BLaER1 (cell line): ENCODE measurements around the gene CALB2.
"Not testable (repeated sequence)": the region's sequence is repeated elsewhere in the genome, so short reads cannot be mapped to it uniquely, and the experiment has no call there.

Experiments used
- H3K27ac ChIP-seq: shearing (Covaris generic); formaldehyde crosslinking; 2 replicates; pipeline ENCODE4 v1.8.1; 2022
- H3K27me3 ChIP-seq: shearing (Covaris generic); formaldehyde crosslinking; 2 replicates; pipeline ENCODE4 v1.8.1; 2022
- H3K36me3 ChIP-seq: shearing (Covaris generic); formaldehyde crosslinking; 2 replicates; pipeline ENCODE4 v1.8.1; 2022
- H3K4me1 ChIP-seq: shearing (Covaris generic); formaldehyde crosslinking; 2 replicates; pipeline ENCODE4 v1.8.1; 2022
- H3K4me2 ChIP-seq: shearing (Covaris generic); formaldehyde crosslinking; 2 replicates; pipeline ENCODE4 v1.8.1; 2022
- H3K4me3 ChIP-seq: shearing (Covaris generic); formaldehyde crosslinking; 2 replicates; pipeline ENCODE4 v1.8.1; 2022
- H3K9ac ChIP-seq: shearing (Covaris generic); formaldehyde crosslinking; 2 replicates; pipeline ENCODE4 v1.8.1; 2022
- H3K9me3 ChIP-seq: shearing (Covaris generic); formaldehyde crosslinking; 2 replicates; pipeline ENCODE4 v1.8.1; 2022
- H4K20me1 ChIP-seq: shearing (Covaris generic); formaldehyde crosslinking; 2 replicates; pipeline ENCODE4 v1.8.1; 2022
- Cebpa-rat ChIP-seq: shearing (Covaris generic); IDR thresholded peaks from 2 replicates; pipeline ENCODE4 v1.8.1; 2022

The CALB2 gene

DNA sequence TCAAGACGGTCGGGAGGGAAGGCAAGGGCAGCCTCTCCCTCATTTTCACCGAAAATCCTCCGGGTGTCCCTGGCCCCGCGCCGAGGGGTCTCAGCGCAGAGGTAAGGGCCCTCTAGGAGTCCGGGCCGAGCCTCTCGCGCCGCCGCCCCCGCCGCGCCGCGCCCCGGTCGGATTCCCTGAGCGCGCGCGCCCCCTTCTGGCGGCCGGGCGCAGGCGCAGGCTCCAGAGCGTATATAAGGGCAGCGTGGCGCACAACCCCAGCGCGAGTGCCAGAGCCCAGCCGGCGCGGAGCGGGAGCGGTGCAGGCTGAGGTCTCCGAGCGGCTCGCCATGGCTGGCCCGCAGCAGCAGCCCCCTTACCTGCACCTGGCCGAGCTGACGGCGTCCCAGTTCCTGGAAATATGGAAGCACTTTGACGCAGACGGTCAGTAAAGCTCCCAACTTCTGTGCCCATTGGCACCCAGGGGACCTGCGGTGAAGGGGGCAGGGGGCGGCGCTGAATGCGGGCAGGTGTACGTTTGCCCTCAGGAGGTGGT is at the start of gene CALB2:
Gene CALB2 (plus strand): TSS at position 260 of the 535 bp plus-strand sequence. CDS start 70 bp downstream, at position 330.
- no peak for TF ChIP-seq Cebpa-rat
- no peak within 1 kb of the TSS for H3K9ac ChIP-seq
- peak within 1 kb of the TSS; percentile 54 for H3K4me3 ChIP-seq
- H3K9me3 ChIP-seq: no peaks in the 10 kb centered on the region
- no peak within 1 kb of the TSS for H3K27ac ChIP-seq
- no peaks in the 10 kb centered on the region for H4K20me1 ChIP-seq
- no peaks in the 10 kb centered on the region for H3K36me3 ChIP-seq
- no peaks in the 10 kb centered on the region for H3K27me3 ChIP-seq
- peak within 1 kb of the TSS; percentile 90 for H3K4me2 ChIP-seq
- H3K4me1 ChIP-seq: peaks cover 6% of the 10 kb centered on the region

DNA sequence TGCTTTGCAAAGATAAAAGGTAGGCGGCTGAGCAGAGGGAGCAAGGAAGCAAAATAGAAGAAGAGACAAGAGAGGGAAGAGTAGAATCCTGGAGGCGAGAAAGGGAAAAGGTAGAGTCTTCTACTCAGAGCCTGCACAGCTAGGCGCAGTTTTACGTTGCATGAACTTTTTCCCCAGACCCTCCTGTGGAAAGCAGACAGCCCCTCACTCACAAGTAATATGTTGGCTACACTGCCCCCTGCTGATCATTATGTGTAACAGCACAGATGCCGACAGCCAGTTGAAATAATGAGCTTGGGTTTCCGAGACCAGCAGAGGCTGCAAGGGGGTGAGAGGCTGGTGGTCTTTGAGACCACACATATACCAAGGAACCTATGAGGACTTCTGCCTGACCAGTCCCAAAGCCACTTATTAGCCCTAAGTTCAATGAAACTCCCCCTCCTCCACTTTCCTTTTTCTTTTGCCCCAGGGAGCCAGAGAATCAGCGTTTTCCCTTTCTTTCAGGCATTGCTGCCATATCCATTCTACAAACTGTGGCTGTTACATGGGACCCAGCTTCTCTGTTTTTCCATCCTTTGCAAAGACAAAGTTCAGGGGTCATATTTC is 46.9 kb upstream of the CALB2 start:
- no peaks in the 10 kb centered on the region for H4K20me1 ChIP-seq
- no peak for TF ChIP-seq Cebpa-rat
- no peak overlapping the region for H3K4me2 ChIP-seq
- no peaks in the 10 kb centered on the region for H3K9me3 ChIP-seq
- no peak overlapping the region for H3K4me3 ChIP-seq
- no peaks in the 10 kb centered on the region for H3K4me1 ChIP-seq
- no peaks in the 10 kb centered on the region for H3K27me3 ChIP-seq
- no peaks in the 10 kb centered on the region for H3K36me3 ChIP-seq
- H3K27ac ChIP-seq: no peak overlapping the region
- H3K9ac ChIP-seq: no peak overlapping the region

- not testable (repeated sequence) for H3K4me3 ChIP-seq, H3K27ac ChIP-seq, H3K9ac ChIP-seq, H3K4me2 ChIP-seq, H3K4me1 ChIP-seq, H3K36me3 ChIP-seq, H3K9me3 ChIP-seq, H3K27me3 ChIP-seq, H4K20me1 ChIP-seq
Measured at GRCh38 chr16:71313591-71313990, 44.9 kb upstream of the CALB2 start.

- no peak for TF ChIP-seq Cebpa-rat
- no peak overlapping the region for H3K4me2 ChIP-seq
- no peak overlapping the region for H3K4me3 ChIP-seq
- no peaks in the 10 kb centered on the region for H4K20me1 ChIP-seq
- no peaks in the 10 kb centered on the region for H3K9me3 ChIP-seq
- H3K9ac ChIP-seq: no peak overlapping the region
- H3K36me3 ChIP-seq: no peaks in the 10 kb centered on the region
- H3K4me1 ChIP-seq: no peaks in the 10 kb centered on the region
- no peaks in the 10 kb centered on the region for H3K27me3 ChIP-seq
- H3K27ac ChIP-seq: no peak overlapping the region
Measured at GRCh38 chr16:71315269-71315668, 43.3 kb upstream of the CALB2 start.

GRCh38 chr16:71319999-71320398 is 38.5 kb upstream of the CALB2 start:
- no peaks in the 10 kb centered on the region for H3K4me1 ChIP-seq

GRCh38 chr16:71327720-71328119 is 30.8 kb upstream of the CALB2 start:
- no peak for TF ChIP-seq Cebpa-rat
- Histone ChIP-seq H3K4me1 (no peaks in the 10 kb centered on the region), H3K4me2 (no peak overlapping the region), H4K20me1 (no peaks in the 10 kb centered on the region), H3K27ac (no peak overlapping the region), H3K36me3 (no peaks in the 10 kb centered on the region), H3K4me3 (no peak overlapping the region), H3K9me3 (peaks cover 4% of the 10 kb centered on the region; the same call in 1 of the 2 replicates), H3K9ac (no peak overlapping the region), H3K27me3 (no peaks in the 10 kb centered on the region)

More at GRCh38 chr16:71319999-71320398, 38.5 kb upstream of the CALB2 start:
- H3K36me3 ChIP-seq: no peaks in the 10 kb centered on the region
- no peaks in the 10 kb centered on the region for H3K9me3 ChIP-seq
- H3K27ac ChIP-seq: no peak overlapping the region
- no peaks in the 10 kb centered on the region for H4K20me1 ChIP-seq
- no peaks in the 10 kb centered on the region for H3K27me3 ChIP-seq
- no peak overlapping the region for H3K4me2 ChIP-seq
- TF ChIP-seq Cebpa-rat: no peak
- H3K4me3 ChIP-seq: no peak overlapping the region
- H3K9ac ChIP-seq: no peak overlapping the region

GRCh38 chr16:71328151-71328550 is 30.4 kb upstream of the CALB2 start:
- H3K4me3 ChIP-seq: no peak overlapping the region
- H3K4me1 ChIP-seq: no peaks in the 10 kb centered on the region
- no peaks in the 10 kb centered on the region for H3K36me3 ChIP-seq
- no peak for TF ChIP-seq Cebpa-rat
- H4K20me1 ChIP-seq: no peaks in the 10 kb centered on the region
- no peak overlapping the region for H3K9ac ChIP-seq
- no peak overlapping the region for H3K27ac ChIP-seq
- no peaks in the 10 kb centered on the region for H3K27me3 ChIP-seq
- peaks cover 4% of the 10 kb centered on the region; the same call in 1 of the 2 replicates for H3K9me3 ChIP-seq
- no peak overlapping the region for H3K4me2 ChIP-seq

- Histone ChIP-seq H3K36me3 (no peaks in the 10 kb centered on the region), H3K9me3 (no peaks in the 10 kb centered on the region), H3K27ac (no peak overlapping the region), H3K4me3 (no peak overlapping the region), H3K27me3 (no peaks in the 10 kb centered on the region; the same call in 1 of the 2 replicates), H4K20me1 (no peaks in the 10 kb centered on the region), H3K9ac (no peak overlapping the region), H3K4me2 (no peak overlapping the region), H3K4me1 (no peaks in the 10 kb centered on the region)
- no peak for TF ChIP-seq Cebpa-rat
Measured at GRCh38 chr16:71337631-71338030, 20.9 kb upstream of the CALB2 start.

DNA sequence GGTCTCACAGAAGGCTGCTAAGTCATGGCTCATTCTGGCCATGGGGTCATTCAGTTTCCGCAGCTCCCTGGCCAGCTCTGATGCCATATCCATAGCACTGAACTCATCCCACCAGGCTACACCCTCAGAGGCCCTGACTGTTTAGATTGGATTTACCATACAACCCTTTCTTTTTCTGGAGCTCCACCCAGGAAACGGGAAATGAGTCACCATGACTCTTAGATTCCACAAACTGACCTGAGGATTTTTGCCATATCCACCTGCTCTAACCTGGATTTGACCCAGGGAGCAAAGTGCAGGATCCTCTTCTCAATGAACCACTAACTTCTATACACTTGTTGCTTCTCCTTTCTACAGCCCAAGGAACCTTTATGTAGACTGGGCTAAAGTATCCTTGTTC is 20.3 kb upstream of the CALB2 start:
- H3K9ac ChIP-seq: no peak overlapping the region
- H4K20me1 ChIP-seq: no peaks in the 10 kb centered on the region
- H3K36me3 ChIP-seq: no peaks in the 10 kb centered on the region
- H3K27ac ChIP-seq: no peak overlapping the region
- H3K4me2 ChIP-seq: no peak overlapping the region
- no peaks in the 10 kb centered on the region; the same call in 1 of the 2 replicates for H3K27me3 ChIP-seq
- no peak for TF ChIP-seq Cebpa-rat
- H3K4me1 ChIP-seq: no peaks in the 10 kb centered on the region
- no peak overlapping the region for H3K4me3 ChIP-seq
- no peaks in the 10 kb centered on the region for H3K9me3 ChIP-seq

GRCh38 chr16:71338632-71339031 is 19.9 kb upstream of the CALB2 start:
- Histone ChIP-seq H3K4me1 (no peaks in the 10 kb centered on the region), H3K36me3 (no peaks in the 10 kb centered on the region), H3K4me3 (no peak overlapping the region), H3K27me3 (no peaks in the 10 kb centered on the region; the same call in 1 of the 2 replicates), H3K27ac (no peak overlapping the region), H4K20me1 (no peaks in the 10 kb centered on the region), H3K9me3 (no peaks in the 10 kb centered on the region), H3K4me2 (no peak overlapping the region), H3K9ac (no peak overlapping the region)
- no peak for TF ChIP-seq Cebpa-rat
